Activated CD8-positive, alpha-beta memory T cell treated with anti-CD3 and anti-CD28 coated beads, Interleukin-2, amount 50 U/mL, for 24 hours (primary cell): ENCODE measurements around the gene PLBD2.

Source experiments
- DNase-seq: peaks from one replicate; pipeline ENCODE4 v3.0.0-alpha.2; 2020; ENCODE audit errors: extremely low read depth

The PLBD2 gene

GRCh38 chr12:113370923-113371682 lies 12.7 kb downstream of the PLBD2 start:
- no peak for DNase-seq

- no peak for DNase-seq
These were observed 13.4 kb downstream of the PLBD2 start for GRCh38 chr12:113371808-113372207.

DNA sequence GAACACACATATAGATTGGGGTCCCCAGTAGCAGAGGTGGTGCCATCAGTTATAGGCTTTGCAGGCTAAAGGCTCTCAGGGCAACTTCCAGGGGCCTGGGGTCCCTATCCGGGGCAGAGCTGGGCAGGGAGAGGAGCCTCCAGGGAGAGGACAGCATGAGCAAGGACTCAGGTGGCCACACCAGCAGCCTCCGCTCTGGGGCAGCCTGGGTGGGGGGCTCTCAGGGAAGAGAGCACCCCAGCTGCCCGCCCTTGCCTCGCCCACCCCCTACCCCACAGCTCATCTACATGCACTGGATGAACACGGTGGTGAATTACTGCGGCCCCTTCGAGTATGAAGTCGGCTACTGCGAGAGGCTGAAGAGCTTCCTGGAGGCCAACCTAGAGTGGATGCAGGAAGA lies 14.0 kb downstream of the PLBD2 start:
- no peak for DNase-seq

DNA sequence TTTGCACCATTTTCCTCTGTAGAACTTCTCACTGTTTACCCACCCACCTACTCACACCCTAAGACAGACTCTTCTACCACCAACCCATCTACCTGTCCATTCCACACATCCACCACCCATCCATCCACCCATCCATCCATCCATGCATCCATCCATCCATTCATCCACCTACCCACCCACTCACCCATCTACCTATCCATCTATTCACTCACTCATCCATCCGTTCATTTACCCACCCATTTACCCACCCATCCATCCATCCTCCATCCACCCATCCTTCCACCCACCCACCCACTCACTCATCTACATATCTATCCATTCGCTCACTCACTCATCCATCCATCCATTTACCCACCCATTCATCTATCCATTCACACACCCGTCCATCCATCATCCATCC lies 15.1 kb downstream of the PLBD2 start:
- no peak for DNase-seq

GRCh38 chr12:113373969-113374368 lies 15.6 kb downstream of the PLBD2 start:
- no peak for DNase-seq

DNA sequence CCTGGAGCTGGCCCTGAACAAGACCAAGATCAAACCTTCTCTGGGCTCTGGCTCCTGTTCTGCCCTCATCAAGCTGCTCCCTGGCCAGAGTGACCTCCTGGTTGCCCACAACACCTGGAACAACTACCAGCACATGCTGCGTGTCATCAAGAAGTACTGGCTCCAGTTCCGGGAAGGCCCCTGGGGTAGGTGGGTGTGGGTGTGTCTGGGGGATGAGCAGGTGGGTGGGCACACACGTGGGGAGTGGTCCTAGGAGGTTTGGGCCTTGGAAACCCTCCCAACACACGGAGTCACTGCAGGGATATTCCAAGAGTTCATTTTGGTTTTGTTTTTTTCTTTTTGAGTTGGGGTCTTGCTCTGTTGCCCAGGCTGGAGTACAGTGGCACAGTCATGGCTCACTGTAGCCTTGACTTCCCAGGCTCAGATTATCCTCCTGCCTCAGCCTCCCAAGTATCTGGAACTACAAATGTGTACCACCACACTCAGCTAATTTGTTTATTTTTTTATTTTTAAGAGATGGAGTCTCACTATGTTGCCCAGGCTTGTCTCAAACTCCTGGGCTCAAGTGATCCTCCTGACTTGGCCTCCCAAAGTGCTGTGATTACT lies 16.5 kb downstream of the PLBD2 start:
- no peak for DNase-seq

- no peak for DNase-seq
These were observed 19.9 kb downstream of the PLBD2 start for GRCh38 chr12:113378291-113378690.

- DNase-seq = no peak
These were observed 22.8 kb downstream of the PLBD2 start for GRCh38 chr12:113381220-113381619.

DNA sequence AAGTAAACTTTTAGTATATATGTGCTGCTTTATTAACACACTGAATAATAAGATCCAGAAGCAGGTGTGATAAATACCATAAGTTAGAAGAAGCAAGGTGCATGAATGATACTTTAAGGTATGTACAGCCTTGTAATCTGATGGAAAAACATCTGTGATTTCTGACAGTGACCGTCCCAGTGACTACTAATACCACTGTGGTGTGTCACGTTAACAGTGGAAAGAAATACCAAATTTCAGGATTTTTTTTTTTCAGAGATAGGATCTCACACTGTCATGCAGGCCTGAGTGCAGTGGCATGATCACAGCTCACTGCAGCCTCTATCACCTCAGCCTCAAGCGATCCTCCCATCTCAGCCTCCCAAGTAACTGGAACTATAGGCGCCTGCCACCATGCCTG lies 23.8 kb downstream of the PLBD2 start:
- DNase-seq = no peak

DNA sequence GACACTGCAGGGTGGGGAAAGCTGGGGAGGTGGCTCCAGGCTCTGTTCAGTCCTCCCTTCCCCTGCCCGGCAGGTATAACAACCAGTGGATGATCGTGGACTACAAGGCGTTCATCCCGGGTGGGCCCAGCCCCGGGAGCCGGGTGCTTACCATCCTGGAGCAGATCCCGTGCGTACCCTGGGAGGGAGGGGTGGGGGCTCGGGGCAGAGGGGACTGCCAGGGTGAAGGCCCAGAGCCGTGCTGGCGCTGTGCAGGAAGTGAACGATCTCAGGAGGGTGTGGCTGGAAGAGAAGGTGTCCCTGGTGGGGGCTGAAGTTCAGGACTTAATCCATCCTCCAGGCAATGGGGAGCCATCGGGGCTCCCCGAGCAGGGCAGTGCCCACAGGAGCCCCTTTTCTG lies 26.4 kb downstream of the PLBD2 start:
- DNase-seq = no peak

GRCh38 chr12:113385282-113385882 lies 27.0 kb downstream of the PLBD2 start:
- no peak for DNase-seq

DNA sequence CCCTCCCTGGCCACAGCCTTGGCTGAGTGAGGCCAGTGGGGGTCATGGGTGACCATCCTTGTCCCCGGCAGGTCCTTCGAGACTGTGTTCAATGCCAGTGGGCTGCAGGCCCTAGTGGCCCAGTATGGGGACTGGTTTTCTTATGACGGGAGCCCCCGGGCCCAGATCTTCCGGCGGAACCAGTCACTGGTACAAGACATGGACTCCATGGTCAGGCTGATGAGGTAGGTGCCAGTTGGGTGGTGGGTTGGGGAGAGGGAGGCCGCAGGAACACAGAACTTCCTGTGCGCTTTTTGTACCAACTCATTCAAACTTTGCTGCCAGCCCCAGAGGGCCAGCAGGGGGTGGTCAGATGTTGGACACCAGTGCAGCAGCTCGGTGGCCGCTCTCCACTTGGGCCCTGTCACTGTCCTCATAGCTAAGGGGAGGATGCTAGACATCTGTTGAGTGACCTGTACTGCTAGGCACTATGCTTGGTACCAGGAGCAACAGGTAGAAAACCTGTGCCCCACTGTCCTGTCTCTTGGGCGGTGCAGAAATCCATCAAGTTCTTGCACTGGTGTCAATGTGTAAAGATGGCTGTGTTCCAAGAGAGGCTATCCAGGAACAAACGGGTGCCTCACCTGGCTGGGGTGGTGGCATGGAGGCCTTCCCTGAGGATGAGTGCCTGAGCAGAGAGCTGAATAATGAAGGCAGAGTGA lies 28.6 kb downstream of the PLBD2 start:
- DNase-seq = no peak

DNA sequence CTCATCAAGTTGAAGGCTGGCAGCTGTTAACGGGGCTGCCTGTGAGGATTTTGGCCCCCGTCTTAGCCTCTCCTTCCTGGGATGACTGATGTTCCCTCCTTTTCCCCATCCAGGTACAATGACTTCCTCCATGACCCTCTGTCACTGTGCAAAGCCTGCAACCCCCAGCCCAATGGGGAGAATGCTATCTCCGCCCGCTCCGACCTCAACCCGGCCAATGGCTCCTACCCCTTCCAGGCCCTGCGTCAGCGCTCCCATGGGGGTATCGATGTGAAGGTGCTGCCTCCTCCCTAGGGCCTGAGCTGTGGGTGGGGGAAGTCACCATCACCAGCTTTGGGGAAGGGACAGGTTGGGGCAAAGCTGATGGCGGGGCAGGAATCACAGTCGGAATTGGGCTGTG lies 29.2 kb downstream of the PLBD2 start:
- no peak for DNase-seq

DNA sequence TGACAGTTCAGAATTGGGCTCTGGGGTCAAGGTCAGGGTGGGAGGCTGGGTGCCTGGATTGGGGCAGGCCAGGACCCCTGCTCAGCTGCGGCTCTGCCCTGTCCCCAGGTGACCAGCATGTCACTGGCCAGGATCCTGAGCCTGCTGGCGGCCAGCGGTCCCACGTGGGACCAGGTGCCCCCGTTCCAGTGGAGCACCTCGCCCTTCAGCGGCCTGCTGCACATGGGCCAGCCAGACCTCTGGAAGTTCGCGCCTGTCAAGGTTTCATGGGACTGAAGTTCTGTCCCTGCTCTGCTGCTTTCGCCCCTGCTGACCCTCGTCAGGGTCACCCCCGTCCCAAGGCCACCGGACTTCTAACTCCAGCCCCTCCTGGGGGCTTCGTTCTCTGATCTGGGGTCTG lies 30.0 kb downstream of the PLBD2 start:
- no peak for DNase-seq

GRCh38 chr12:113390064-113391043 lies 32.0 kb downstream of the PLBD2 start:
- DNase-seq = no peak

DNA sequence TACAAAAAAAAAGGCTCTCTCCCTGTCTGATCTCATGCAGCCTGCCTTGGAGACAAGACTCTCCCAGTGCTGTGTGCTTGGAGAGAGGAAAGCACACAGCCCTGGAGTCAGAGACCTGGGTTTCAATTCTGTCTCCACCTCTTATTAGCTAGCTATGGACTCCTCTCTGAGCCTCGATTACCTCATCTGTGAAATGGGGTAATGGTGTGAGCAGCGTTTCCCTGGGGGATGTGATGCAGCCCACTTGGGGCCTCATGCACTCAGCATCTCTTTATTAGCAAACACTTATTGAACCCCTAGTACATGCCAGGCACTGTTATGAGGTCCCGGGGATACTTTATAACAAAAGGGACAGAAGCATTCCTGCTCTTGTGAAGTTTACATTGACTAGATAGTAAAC lies 32.8 kb downstream of the PLBD2 start:
- no peak for DNase-seq

- no peak for DNase-seq
These were observed 33.4 kb downstream of the PLBD2 start for GRCh38 chr12:113391650-113392337.

DNA sequence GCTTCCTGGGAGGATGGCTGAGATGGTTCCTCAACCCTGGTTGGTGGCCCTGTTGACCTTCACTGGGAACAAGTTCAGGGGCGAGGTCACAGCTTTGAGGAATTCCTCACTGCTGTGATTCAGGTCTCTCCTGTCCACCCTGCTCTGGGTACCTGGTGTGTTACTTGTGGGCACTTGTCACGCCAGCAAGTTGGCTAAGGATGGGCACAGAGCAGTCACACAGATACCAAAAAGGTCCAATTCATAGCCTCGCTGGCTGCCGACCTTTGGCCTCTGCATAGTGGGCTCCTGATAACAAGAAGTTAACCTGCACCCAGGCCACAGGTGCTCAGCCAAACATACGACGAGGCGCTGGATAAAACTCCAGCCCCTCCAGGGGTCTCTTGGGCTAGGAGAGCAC lies 34.1 kb downstream of the PLBD2 start:
- no peak for DNase-seq

DNA sequence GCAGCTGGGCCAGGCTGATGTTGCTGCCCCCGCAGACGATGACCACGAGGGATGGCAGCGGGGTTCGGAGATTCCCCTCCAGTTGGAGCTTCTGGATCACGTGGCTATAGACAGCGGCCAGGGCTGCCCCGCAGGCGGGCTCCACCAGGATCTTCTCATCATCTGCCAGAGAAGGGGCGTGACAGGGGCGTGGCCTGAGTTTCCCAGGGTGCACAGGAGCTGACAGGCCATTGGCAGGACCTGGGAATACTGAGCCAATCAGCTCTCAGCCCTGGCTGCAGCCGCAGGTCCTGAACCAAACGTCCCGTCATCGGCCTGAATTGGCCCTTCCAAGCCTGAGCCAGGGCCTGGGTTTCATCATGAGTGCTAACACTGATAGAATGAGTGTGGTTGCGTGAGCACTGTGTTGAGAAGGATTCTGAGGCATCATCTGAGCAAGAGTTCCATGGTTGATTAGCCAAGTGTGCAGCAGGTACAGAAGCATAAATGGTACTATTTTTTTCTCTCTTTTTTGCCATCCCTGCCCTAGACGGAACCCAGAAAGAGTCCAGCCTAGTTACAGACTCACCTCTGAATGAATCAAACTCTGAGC lies 34.7 kb downstream of the PLBD2 start:
- DNase-seq = no peak

- no peak for DNase-seq
These were observed 35.4 kb downstream of the PLBD2 start for GRCh38 chr12:113393749-113394148.

DNA sequence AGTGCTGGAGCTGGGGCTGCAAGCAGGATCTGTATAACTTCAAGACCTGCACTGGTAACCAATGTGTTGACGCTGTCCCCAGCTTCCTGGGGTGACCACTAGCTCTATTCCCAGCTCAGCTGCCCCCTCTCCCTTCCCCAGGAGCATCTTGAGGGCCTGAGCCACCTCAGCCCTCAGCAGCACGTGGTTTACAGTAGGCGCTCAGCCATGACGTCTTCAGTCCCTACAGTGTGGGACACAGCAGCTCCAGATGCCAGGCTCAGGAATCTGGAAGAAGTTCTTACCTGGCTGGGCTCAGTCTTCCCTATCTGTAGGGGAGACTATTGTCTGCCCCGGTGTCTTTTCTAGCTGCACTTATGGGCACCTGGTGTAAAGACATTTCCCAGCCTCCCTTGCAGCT lies 36.7 kb downstream of the PLBD2 start:
- DNase-seq = no peak
